GM18907 (cell line): ENCODE data around the gene SORCS2.

Experiments
- ATAC-seq: cut with Tn5 transposase; IDR thresholded peaks from one replicate; pipeline ENCODE4 v1.9.1; 2021; ENCODE audit warnings: mild to moderate bottlenecking, moderate library complexity; ENCODE audit not compliant: unreplicated experiment

Gene SORCS2

GRCh38 chr4:7487502-7487901 lies 295.2 kb downstream of the SORCS2 start:
- ATAC-seq: no peak

GRCh38 chr4:7487998-7488671 lies 295.8 kb downstream of the SORCS2 start:
- ATAC-seq: no peak

GRCh38 chr4:7491915-7492314 lies 299.6 kb downstream of the SORCS2 start:
- ATAC-seq: no peak

GRCh38 chr4:7498446-7499200 lies 306.3 kb downstream of the SORCS2 start:
- ATAC-seq: no peak

- no peak for ATAC-seq
These were observed 307.3 kb downstream of the SORCS2 start for GRCh38 chr4:7499661-7500060.

GRCh38 chr4:7500404-7500803 lies 308.1 kb downstream of the SORCS2 start:
- ATAC-seq: no peak

- ATAC-seq: no peak
These were observed 309.0 kb downstream of the SORCS2 start for GRCh38 chr4:7501314-7501713.

- no peak for ATAC-seq
These were observed 309.5 kb downstream of the SORCS2 start for GRCh38 chr4:7501873-7502272.

GRCh38 chr4:7503559-7504249 lies 311.4 kb downstream of the SORCS2 start:
- no peak for ATAC-seq

- ATAC-seq: no peak
These were observed 313.0 kb downstream of the SORCS2 start for GRCh38 chr4:7505116-7505900.

GRCh38 chr4:7506119-7506518 lies 313.8 kb downstream of the SORCS2 start:
- no peak for ATAC-seq

GRCh38 chr4:7506572-7506971 lies 314.2 kb downstream of the SORCS2 start:
- ATAC-seq: no peak

- ATAC-seq: no peak
These were observed 315.0 kb downstream of the SORCS2 start for GRCh38 chr4:7507381-7507780.

- no peak for ATAC-seq
These were observed 317.7 kb downstream of the SORCS2 start for GRCh38 chr4:7510066-7510465.

- no peak for ATAC-seq
These were observed 318.2 kb downstream of the SORCS2 start for GRCh38 chr4:7510538-7510937.

- no peak for ATAC-seq
These were observed 319.2 kb downstream of the SORCS2 start for GRCh38 chr4:7511525-7511924.

- no peak for ATAC-seq
These were observed 320.1 kb downstream of the SORCS2 start for GRCh38 chr4:7512428-7512827.

- ATAC-seq: no peak
These were observed 320.6 kb downstream of the SORCS2 start for GRCh38 chr4:7512946-7513345.

GRCh38 chr4:7513671-7514070 lies 321.3 kb downstream of the SORCS2 start:
- ATAC-seq: no peak

- ATAC-seq: no peak
These were observed 321.9 kb downstream of the SORCS2 start for GRCh38 chr4:7514281-7514680.

GRCh38 chr4:7514789-7515188 lies 322.5 kb downstream of the SORCS2 start:
- no peak for ATAC-seq
